ENCODE results near the gene NCKAP5. TPM values are rescaled to one million over a fixed set of nuclear protein-coding genes. Genes with fewer than 3 reads are reported as not detected.

The NCKAP5 gene
- total and polyA plus RNA-seq, 2 donors (not counting 1 experiment from before 2014, with no cell fraction given): not detected

GRCh38 chr2:133416736-133417135 lies 151.5 kb downstream of the NCKAP5 start:
- DNase-seq (no peak), ATAC-seq (ENCODE audit: low read depth) (no peak)
- intact Hi-C loops (cut with micrococcal nuclease): no loop called here
- WGBS (ENCODE audit: insufficient coverage): no CpG with 5 or more reads among the region's 4 CpGs
- no peaks in the 10 kb centered on the region for H3K9me3 ChIP-seq (ENCODE audit: control extremely low read depth in 1 of 3, control insufficient read depth in 2 of 3, insufficient read depth in 1 of 3, low read length in 2 of 3)
- H2AFZ ChIP-seq (ENCODE audit: insufficient read depth, low read depth, low read length, poor library complexity, severe bottlenecking): no peak overlapping the region
- H3K4me1 ChIP-seq (ENCODE audit: control insufficient read depth in 2 of 2, insufficient read depth in 2 of 2, low read length in 2 of 2): no peaks in the 10 kb centered on the region
- Mint-ChIP-seq H3K9me3 (ENCODE audit: insufficient read depth) (no peaks in the 10 kb centered on the region), H3K4me1 (no peaks in the 10 kb centered on the region), H3K27ac (no peak overlapping the region), H3K27me3 (no peaks in the 10 kb centered on the region), H3K4me3 (no peak overlapping the region)
- TF ChIP-seq, protein P1, sequence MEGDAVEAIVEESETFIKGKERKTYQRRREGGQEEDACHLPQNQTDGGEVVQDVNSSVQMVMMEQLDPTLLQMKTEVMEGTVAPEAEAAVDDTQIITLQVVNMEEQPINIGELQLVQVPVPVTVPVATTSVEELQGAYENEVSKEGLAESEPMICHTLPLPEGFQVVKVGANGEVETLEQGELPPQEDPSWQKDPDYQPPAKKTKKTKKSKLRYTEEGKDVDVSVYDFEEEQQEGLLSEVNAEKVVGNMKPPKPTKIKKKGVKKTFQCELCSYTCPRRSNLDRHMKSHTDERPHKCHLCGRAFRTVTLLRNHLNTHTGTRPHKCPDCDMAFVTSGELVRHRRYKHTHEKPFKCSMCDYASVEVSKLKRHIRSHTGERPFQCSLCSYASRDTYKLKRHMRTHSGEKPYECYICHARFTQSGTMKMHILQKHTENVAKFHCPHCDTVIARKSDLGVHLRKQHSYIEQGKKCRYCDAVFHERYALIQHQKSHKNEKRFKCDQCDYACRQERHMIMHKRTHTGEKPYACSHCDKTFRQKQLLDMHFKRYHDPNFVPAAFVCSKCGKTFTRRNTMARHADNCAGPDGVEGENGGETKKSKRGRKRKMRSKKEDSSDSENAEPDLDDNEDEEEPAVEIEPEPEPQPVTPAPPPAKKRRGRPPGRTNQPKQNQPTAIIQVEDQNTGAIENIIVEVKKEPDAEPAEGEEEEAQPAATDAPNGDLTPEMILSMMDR (IDR thresholded peaks at IDR 0.05): no peak
- no peak for TF ChIP-seq EZH2 (IDR thresholded peaks at IDR 0.05; ENCODE audit: borderline replicate concordance, insufficient read depth, low read depth, low read length, poor library complexity, severe bottlenecking)
- no peaks in the 10 kb centered on the region for H3K27me3 ChIP-seq (replicated peaks in 1 of 4; ENCODE audit: control extremely low read depth in 1 of 4, control insufficient read depth in 3 of 4, insufficient read depth in 4 of 4, low read length in 3 of 4)
- H3K36me3 ChIP-seq (replicated peaks in 1 of 2; ENCODE audit: control extremely low read depth in 1 of 2, control insufficient read depth in 1 of 2, extremely low read depth in 1 of 2, insufficient read depth in 2 of 2, low read length in 1 of 2): no peaks in the 10 kb centered on the region
- H3K4me3 ChIP-seq (ENCODE audit: control extremely low read depth in 1 of 5, extremely low read depth in 1 of 5, insufficient read depth in 1 of 5, low read depth in 2 of 5, low read length in 4 of 5): no peak overlapping the region
- no peak overlapping the region for H3K9ac ChIP-seq (ENCODE audit: low read length)
- H3K4me2 ChIP-seq (replicated peaks; ENCODE audit: low read depth, low read length, poor library complexity, severe bottlenecking): no peak overlapping the region
- ChIA-PET CTCF (no interaction called here), POLR2A (no interaction called here)
- H3K27ac ChIP-seq (ENCODE audit: low read length in 2 of 2): no peak overlapping the region
- H3K79me2 ChIP-seq (ENCODE audit: control insufficient read depth, insufficient read depth, low read length): no peaks in the 10 kb centered on the region
- H4K20me1 ChIP-seq (ENCODE audit: control insufficient read depth, insufficient read depth, low read length, poor library complexity, severe bottlenecking): no peaks in the 10 kb centered on the region

- Histone ChIP-seq H3K27me3 (replicated peaks in 1 of 4; ENCODE audit: control extremely low read depth in 1 of 4, control insufficient read depth in 3 of 4, insufficient read depth in 4 of 4, low read length in 3 of 4) (no peaks in the 10 kb centered on the region), H3K4me1 (ENCODE audit: control insufficient read depth in 2 of 2, insufficient read depth in 2 of 2, low read length in 2 of 2) (no peaks in the 10 kb centered on the region), H3K27ac (ENCODE audit: low read length in 2 of 2) (no peak overlapping the region), H4K20me1 (ENCODE audit: control insufficient read depth, insufficient read depth, low read length, poor library complexity, severe bottlenecking) (no peaks in the 10 kb centered on the region), H3K9me3 (ENCODE audit: control extremely low read depth in 1 of 3, control insufficient read depth in 2 of 3, insufficient read depth in 1 of 3, low read length in 2 of 3) (no peaks in the 10 kb centered on the region), H3K4me3 (ENCODE audit: control extremely low read depth in 1 of 5, extremely low read depth in 1 of 5, insufficient read depth in 1 of 5, low read depth in 2 of 5, low read length in 4 of 5) (no peak overlapping the region), H3K9ac (ENCODE audit: low read length) (no peak overlapping the region), H2AFZ (ENCODE audit: insufficient read depth, low read depth, low read length, poor library complexity, severe bottlenecking) (no peak overlapping the region), H3K4me2 (replicated peaks; ENCODE audit: low read depth, low read length, poor library complexity, severe bottlenecking) (no peak overlapping the region), H3K36me3 (replicated peaks in 1 of 2; ENCODE audit: control extremely low read depth in 1 of 2, control insufficient read depth in 1 of 2, extremely low read depth in 1 of 2, insufficient read depth in 2 of 2, low read length in 1 of 2) (no peaks in the 10 kb centered on the region), H3K79me2 (ENCODE audit: control insufficient read depth, insufficient read depth, low read length) (no peaks in the 10 kb centered on the region)
- Mint-ChIP-seq H3K27me3 (no peaks in the 10 kb centered on the region), H3K4me3 (no peak overlapping the region), H3K27ac (no peak overlapping the region), H3K4me1 (no peaks in the 10 kb centered on the region), H3K9me3 (ENCODE audit: insufficient read depth) (no peaks in the 10 kb centered on the region)
- ChIA-PET POLR2A (no interaction called here), CTCF (no interaction called here)
- TF ChIP-seq, protein P1 (IDR thresholded peaks at IDR 0.05): no peak
- no peak for TF ChIP-seq EZH2 (IDR thresholded peaks at IDR 0.05; ENCODE audit: borderline replicate concordance, insufficient read depth, low read depth, low read length, poor library complexity, severe bottlenecking)
- intact Hi-C loops (cut with micrococcal nuclease): no loop called here
- ATAC-seq (ENCODE audit: low read depth) (no peak), DNase-seq (no peak)
- WGBS (ENCODE audit: insufficient coverage): 100% methylated on average over 1 of the region's 2 CpGs
Observed at GRCh38 chr2:133416146-133416545, 152.1 kb downstream of the NCKAP5 start.
